Measurements from ENCODE around the gene ATMIN.

ATMIN gene

DNA sequence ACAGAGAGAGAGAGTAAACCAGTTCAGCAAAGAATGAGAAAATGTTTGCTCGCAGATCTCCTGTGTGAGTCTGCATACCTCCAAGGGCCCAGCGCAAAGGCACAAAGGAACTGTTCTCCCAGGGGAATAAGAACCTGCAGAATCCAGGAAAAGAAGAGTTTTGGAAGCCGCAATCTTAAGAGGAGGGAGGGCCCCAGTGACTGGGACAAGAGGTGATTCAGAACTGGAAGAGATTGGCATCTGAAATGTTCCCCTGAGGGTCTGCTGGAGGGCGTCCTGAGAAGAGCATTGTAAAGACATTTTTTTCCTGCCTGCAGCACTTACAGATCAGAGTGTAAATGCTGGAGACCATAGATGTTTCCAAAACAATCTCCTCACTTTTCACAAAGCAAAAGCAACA, 6.1 kb downstream of the ATMIN start:
- DNase-seq (ENCODE audit: insufficient read length) (no peak), FAIRE-seq (no peak)
- no peak for TF ChIP-seq POLR2AphosphoS5 (IDR thresholded peaks at IDR 0.05; ENCODE audit: low read depth, low read length)
- no peak for TF ChIP-seq TAF1 (IDR thresholded peaks at IDR 0.05; ENCODE audit: borderline replicate concordance, low read depth, low read length)
- TF ChIP-seq POLR2A (IDR thresholded peaks at IDR 0.05; ENCODE audit: low read depth, low read length), result no peak

DNA sequence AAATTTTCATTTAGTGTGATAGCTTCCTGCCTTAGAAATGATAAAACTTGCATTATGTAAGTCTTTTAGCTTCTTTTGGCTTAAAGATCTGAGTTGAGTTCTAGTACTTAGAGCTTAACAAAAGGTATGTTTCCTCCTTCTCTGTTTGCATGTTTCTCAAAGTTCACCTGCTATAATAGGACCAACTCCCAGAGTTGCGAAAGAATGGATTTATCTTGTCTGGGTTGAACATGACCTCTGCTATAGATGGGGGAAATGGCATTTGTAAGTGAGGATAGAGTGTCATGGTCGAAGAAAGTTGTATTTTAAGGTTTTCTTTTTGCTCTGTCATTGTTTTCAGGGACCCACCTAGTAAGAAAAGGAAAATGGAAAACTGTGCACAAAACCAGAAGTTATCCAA, 7.2 kb downstream of the ATMIN start:
- FAIRE-seq (no peak), DNase-seq (ENCODE audit: insufficient read length) (no peak)
- TF ChIP-seq TAF1 (IDR thresholded peaks at IDR 0.05; ENCODE audit: borderline replicate concordance, low read depth, low read length), result no peak
- TF ChIP-seq POLR2AphosphoS5 (IDR thresholded peaks at IDR 0.05; ENCODE audit: low read depth, low read length), result no peak
- TF ChIP-seq POLR2A (IDR thresholded peaks at IDR 0.05; ENCODE audit: low read depth, low read length), result no peak

DNA sequence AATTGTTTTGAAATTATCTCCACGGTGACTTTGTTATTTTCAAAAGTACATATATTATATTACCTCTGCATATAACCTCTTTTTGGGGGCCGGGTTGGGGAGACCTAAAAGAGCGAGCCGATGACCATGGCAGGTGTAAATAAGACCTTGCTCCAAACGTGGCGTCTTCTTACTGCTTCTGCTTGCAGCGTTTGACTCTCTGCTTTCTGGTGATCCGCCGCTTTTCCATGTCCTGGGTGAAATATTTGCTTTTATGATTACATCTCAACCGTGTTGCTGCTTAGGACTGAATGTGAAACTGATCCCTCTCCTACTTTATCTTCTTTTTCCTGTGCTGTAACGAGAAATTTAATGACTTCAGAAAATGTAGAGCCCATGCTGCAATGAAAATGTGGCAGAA, 18.1 kb downstream of the ATMIN start:
- FAIRE-seq, result no peak
- no peak for DNase-seq (ENCODE audit: insufficient read length)
- TF ChIP-seq TAF1 (IDR thresholded peaks at IDR 0.05; ENCODE audit: borderline replicate concordance, low read depth, low read length) (no peak), POLR2A (IDR thresholded peaks at IDR 0.05; ENCODE audit: low read depth, low read length) (no peak), POLR2AphosphoS5 (IDR thresholded peaks at IDR 0.05; ENCODE audit: low read depth, low read length) (no peak)

DNA sequence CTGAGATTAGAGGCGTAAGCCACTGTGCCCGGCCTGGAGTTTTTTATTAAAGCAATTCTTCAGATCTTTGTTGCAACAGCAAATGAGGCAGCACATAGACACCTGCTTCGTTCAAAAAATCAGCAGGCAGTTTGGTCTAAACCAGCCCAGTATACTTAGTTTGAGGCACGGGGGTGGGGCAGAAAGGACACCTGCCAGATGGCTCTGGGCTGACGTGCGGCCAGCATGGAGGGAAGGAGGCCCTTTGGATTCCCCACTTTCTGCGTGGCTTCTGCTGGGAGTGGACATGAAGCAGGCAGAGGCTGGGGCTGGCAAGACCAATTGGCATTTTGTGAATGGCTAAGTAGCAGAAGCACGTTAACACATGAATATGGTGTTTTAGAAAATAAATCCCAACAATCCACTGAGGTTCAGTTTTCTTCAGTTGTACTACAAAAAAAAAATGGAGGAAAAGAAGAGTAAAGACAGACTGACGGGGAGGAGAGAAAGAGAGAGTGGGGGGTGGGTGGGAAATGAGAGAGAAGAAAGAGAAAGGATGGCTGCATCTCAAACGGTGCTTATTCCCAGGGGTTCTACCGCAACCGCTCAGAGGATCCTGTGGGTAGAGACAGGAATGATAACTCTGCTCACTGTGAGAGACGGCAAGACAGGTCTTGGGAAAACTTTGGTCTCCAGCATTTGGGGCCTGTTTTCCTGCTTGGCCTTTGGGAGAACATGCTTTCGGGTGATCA, 25.1 kb downstream of the ATMIN start:
- TF ChIP-seq POLR2A (IDR thresholded peaks at IDR 0.05; ENCODE audit: low read depth, low read length) (no peak), TAF1 (IDR thresholded peaks at IDR 0.05; ENCODE audit: borderline replicate concordance, low read depth, low read length) (no peak), POLR2AphosphoS5 (IDR thresholded peaks at IDR 0.05; ENCODE audit: low read depth, low read length) (no peak)
- FAIRE-seq (no peak), DNase-seq (ENCODE audit: insufficient read length) (no peak)

DNA sequence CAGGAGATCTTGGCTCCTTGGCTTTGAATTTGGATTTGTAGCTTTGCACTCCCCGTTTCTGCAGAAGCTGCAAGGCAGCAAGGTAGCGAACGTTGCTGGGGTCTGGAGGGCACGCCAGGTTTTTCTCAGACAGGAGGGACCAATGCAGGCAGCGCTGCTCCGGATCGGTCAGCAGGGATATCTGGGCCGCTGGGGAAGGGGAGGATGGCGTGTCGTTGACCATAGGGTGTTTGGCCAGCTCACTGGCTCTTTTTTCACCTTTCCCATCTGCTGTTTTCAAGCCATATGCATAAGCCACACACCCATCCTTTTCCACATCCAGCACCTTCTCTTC, 25.6 kb downstream of the ATMIN start:
- DNase-seq (ENCODE audit: insufficient read length) (no peak), FAIRE-seq (no peak)
- TF ChIP-seq POLR2A (IDR thresholded peaks at IDR 0.05; ENCODE audit: low read depth, low read length) (no peak), TAF1 (IDR thresholded peaks at IDR 0.05; ENCODE audit: borderline replicate concordance, low read depth, low read length) (no peak), POLR2AphosphoS5 (IDR thresholded peaks at IDR 0.05; ENCODE audit: low read depth, low read length) (no peak)

DNA sequence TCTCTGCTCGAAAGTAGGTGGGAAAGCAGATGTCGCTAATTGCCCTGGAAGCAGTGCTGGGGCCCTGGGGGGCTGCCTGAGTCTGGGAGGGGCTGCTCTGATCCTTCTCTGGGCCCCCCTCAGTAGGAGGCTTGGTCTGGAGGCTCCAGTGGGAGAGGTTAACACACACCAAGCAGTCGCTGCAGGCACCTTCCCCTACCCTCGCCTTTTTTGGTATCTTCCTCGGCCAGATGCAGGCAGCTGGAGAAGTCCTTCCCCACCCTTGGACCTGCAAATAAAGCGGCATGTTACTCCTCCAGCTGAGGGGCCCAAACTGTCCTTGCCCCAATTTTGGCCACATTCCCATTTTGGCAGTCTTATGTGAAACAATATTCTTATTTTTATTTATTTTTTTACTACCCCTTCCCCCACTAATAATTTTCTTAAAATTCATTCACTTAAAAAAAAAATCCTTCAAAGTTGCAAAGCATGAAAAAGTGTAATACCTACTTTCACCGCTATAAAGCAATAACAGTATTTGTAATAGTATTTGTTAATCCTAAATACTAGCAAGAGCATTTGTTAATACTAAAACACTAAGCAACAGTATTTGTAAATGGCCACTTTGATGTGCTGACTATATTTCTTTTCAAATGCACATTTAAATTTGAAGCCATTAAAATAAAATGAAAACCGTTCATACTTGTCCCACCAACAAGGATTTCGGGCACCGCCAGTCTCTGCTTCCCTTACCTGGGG, 26.4 kb downstream of the ATMIN start:
- DNase-seq (ENCODE audit: insufficient read length), result no peak
- TF ChIP-seq POLR2A (IDR thresholded peaks at IDR 0.05; ENCODE audit: low read depth, low read length) (no peak), TAF1 (IDR thresholded peaks at IDR 0.05; ENCODE audit: borderline replicate concordance, low read depth, low read length) (no peak), POLR2AphosphoS5 (IDR thresholded peaks at IDR 0.05; ENCODE audit: low read depth, low read length) (no peak)
- no peak for FAIRE-seq

DNA sequence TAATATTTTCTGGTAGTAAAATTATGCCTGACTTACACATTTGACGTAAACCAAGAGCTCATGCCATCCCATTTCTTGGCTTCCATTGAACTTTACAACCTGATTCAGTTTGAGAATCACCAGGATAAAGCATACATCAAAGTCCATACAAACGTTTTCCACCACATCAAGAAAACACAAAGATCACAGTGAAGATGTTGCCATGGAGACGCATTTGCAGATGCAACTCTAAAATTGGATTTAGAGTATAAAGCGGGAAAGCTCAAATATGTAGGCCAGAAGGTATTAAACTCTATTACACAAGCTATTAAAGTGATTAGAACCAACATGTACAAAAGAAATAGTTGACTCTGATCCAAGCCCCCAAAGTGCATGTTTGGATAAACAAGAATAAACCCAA, 31.0 kb downstream of the ATMIN start:
- DNase-seq (ENCODE audit: insufficient read length), result no peak
- FAIRE-seq, result no peak
- TF ChIP-seq TAF1 (IDR thresholded peaks at IDR 0.05; ENCODE audit: borderline replicate concordance, low read depth, low read length) (no peak), POLR2A (IDR thresholded peaks at IDR 0.05; ENCODE audit: low read depth, low read length) (no peak), POLR2AphosphoS5 (IDR thresholded peaks at IDR 0.05; ENCODE audit: low read depth, low read length) (no peak)

DNA sequence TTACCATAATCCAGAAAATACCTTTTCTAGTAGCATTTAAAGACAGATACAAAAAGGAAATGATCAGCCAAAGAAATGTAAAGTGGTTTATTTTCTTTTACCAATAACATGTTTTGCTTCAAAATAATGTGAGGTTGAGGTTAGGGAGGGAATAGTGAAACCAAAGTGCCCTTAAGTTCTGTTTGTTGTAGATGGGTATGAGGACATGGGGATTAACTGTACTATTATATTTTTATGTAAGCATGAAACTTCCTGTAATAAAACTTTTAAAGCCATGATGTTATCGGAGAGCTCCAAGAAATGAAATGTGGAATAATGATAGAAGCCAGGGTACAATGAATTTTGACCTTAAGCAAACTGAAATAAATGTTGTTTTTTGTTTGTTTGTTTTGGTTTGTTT, 31.5 kb downstream of the ATMIN start:
- DNase-seq (ENCODE audit: insufficient read length) (no peak), FAIRE-seq (no peak)
- TF ChIP-seq TAF1 (IDR thresholded peaks at IDR 0.05; ENCODE audit: borderline replicate concordance, low read depth, low read length) (no peak), POLR2A (IDR thresholded peaks at IDR 0.05; ENCODE audit: low read depth, low read length) (no peak), POLR2AphosphoS5 (IDR thresholded peaks at IDR 0.05; ENCODE audit: low read depth, low read length) (no peak)

DNA sequence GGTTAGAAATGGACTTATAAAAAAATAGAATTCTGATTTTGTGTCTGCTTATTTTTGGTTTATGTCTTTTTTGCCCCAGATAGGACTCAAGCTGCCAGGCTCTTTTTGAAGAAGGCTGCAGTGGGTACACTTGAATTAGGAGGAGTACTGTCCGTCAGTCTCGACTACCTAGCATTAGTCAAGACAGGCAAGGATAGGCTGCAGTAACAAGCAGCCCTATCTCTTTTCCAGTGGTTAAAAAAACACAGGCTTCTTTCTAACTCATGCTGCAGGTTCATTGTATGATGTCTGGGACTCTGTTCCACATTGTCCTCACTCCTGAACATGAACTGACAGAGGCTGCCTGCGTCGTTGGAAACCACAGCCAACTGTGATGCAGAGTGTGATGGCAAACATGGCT, 33.4 kb downstream of the ATMIN start:
- no peak for DNase-seq (ENCODE audit: insufficient read length)
- FAIRE-seq, result no peak
- no peak for TF ChIP-seq POLR2AphosphoS5 (IDR thresholded peaks at IDR 0.05; ENCODE audit: low read depth, low read length)
- TF ChIP-seq TAF1 (IDR thresholded peaks at IDR 0.05; ENCODE audit: borderline replicate concordance, low read depth, low read length), result no peak
- TF ChIP-seq POLR2A (IDR thresholded peaks at IDR 0.05; ENCODE audit: low read depth, low read length), result no peak

DNA sequence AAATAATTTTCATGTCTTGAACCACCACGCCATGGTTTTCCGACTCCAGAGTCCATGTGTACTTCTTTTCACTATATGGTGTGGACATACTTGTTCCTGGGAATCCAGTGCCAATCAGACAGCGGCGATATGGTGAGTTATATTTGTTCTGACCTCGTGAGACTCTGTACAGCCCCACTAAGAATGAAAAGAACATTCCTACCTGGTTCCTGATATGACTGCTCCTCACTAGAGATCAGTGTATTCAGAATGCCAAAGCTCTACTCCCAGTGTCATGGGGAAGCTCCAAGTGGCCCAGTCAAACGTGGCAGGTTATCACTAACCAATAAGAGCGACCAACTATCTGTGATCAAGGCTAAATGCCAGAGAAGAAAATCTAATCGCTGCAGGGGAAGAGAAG, 35.3 kb downstream of the ATMIN start:
- DNase-seq (ENCODE audit: insufficient read length), result no peak
- no peak for TF ChIP-seq TAF1 (IDR thresholded peaks at IDR 0.05; ENCODE audit: borderline replicate concordance, low read depth, low read length)
- no peak for TF ChIP-seq POLR2AphosphoS5 (IDR thresholded peaks at IDR 0.05; ENCODE audit: low read depth, low read length)
- TF ChIP-seq POLR2A (IDR thresholded peaks at IDR 0.05; ENCODE audit: low read depth, low read length), result no peak
- no peak for FAIRE-seq

DNA sequence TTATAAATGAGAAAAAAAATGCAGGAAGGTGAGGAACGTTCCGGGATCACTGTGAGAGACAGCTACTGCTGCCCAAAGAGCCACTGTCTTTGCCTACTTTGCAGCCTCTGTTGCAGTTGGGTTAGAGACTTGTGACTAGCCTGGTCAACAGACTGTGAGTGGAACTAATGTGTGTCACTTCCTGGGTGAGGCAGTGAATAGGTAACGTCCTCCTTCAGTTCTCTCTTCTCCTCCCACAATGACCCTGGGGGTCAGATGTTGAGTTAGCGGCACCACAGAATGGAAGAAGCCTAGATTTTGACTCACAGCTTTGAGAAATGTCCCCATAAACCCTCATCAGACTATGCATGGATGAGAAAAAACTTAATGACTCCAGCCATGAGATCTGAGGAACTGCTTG, 36.2 kb downstream of the ATMIN start:
- no peak for TF ChIP-seq POLR2A (IDR thresholded peaks at IDR 0.05; ENCODE audit: low read depth, low read length)
- TF ChIP-seq POLR2AphosphoS5 (IDR thresholded peaks at IDR 0.05; ENCODE audit: low read depth, low read length), result no peak
- no peak for TF ChIP-seq TAF1 (IDR thresholded peaks at IDR 0.05; ENCODE audit: borderline replicate concordance, low read depth, low read length)
- no peak for DNase-seq (ENCODE audit: insufficient read length)
- FAIRE-seq, result no peak

Data from GM12892 (cell line).